Bronchial epithelial cell (primary cell): ENCODE measurements around the gene ABHD6. TPM values are rescaled to one million over a fixed set of nuclear protein-coding genes. Genes with fewer than 3 reads are reported as not detected.

ENCODE experiments used
- DNase-seq: peaks from one replicate; pipeline ENCODE4 v3.0.0-alpha.2; 2010; ENCODE audit warnings: low read depth
- FAIRE-seq: peaks from 2 replicates; lab custom pipeline; 2011; peaks lifted over from hg19 to GRCh38; lab: Jason Lieb, UNC
- H3K27me3 ChIP-seq: 2 replicates; pipeline ENCODE4 v1.5.1; 2011; ENCODE audit warnings: low read length; ENCODE audit not compliant: control insufficient read depth, insufficient read depth
- H3K36me3 ChIP-seq: 2 replicates; pipeline ENCODE4 v1.5.1; 2011; ENCODE audit warnings: low read length; ENCODE audit not compliant: control insufficient read depth, insufficient read depth
- H3K4me3 ChIP-seq: 2 replicates; pipeline ENCODE4 v1.5.1; 2011; ENCODE audit warnings: mild to moderate bottlenecking, low read depth, low read length, control low read depth
- CTCF ChIP-seq: IDR thresholded peaks from 2 replicates; pipeline ENCODE4 v1.5.1; 2011; ENCODE audit warnings: mild to moderate bottlenecking, moderate library complexity, low read length, control low read depth, inconsistent platforms; ENCODE audit not compliant: insufficient read depth, severe bottlenecking
- total RNA-seq: library from RNA; depleted of rRNA; stranded (reverse); fragments of >200 nt; gene quantifications from 2 replicates; pipeline ENCODE4 v1.2.1, GENCODE V29; 2014

Gene ABHD6
- total RNA-seq, 1 donor from 2014 or later = 7.1 TPM

- TF ChIP-seq CTCF = no peak
- no peaks in the 10 kb centered on the region for H3K27me3 ChIP-seq
- H3K4me3 ChIP-seq = no peak overlapping the region
- H3K36me3 ChIP-seq = no peaks in the 10 kb centered on the region
- DNase-seq (no peak), FAIRE-seq (no peak)
Observed at GRCh38 chr3:58325525-58325992, 88.0 kb downstream of the ABHD6 start.

- no peak for TF ChIP-seq CTCF
- H3K36me3 ChIP-seq = no peaks in the 10 kb centered on the region
- no peak overlapping the region for H3K4me3 ChIP-seq
- FAIRE-seq (no peak), DNase-seq (no peak)
- H3K27me3 ChIP-seq = no peaks in the 10 kb centered on the region
Observed at GRCh38 chr3:58326267-58326900, 88.8 kb downstream of the ABHD6 start.

- H3K27me3 ChIP-seq = no peaks in the 10 kb centered on the region
- no peak overlapping the region for H3K4me3 ChIP-seq
- FAIRE-seq (no peak), DNase-seq (no peak)
- TF ChIP-seq CTCF = no peak
- H3K36me3 ChIP-seq = no peaks in the 10 kb centered on the region
Observed at GRCh38 chr3:58329150-58329921, 91.7 kb downstream of the ABHD6 start.

GRCh38 chr3:58329922-58330413 is 92.4 kb downstream of the ABHD6 start:
- FAIRE-seq (no peak), DNase-seq (no peak)
- H3K36me3 ChIP-seq = no peaks in the 10 kb centered on the region
- H3K27me3 ChIP-seq = no peaks in the 10 kb centered on the region
- H3K4me3 ChIP-seq = no peak overlapping the region
- no peak for TF ChIP-seq CTCF

GRCh38 chr3:58331593-58332152 is 94.1 kb downstream of the ABHD6 start:
- H3K27me3 ChIP-seq = no peaks in the 10 kb centered on the region
- H3K36me3 ChIP-seq = no peaks in the 10 kb centered on the region
- DNase-seq (no peak), FAIRE-seq (no peak)
- TF ChIP-seq CTCF = no peak
- no peak overlapping the region for H3K4me3 ChIP-seq
